Measurements from ENCODE around the gene SDSL. TPM values are rescaled to one million over a fixed set of nuclear protein-coding genes. Genes with fewer than 3 reads are reported as not detected.

Gene SDSL
- total and polyA plus RNA-seq, 2 of the 13 experiments (the other 11 are each of a cell fraction or from before 2014, with no cell fraction given), result 1.2 to 1.7 TPM

- TF ChIP-seq ZNF407 (CRISPR knock-in tag; IDR thresholded peaks at IDR 0.05; ENCODE audit: not compliant biosample characterization) (no peak), NPAS2 (CRISPR knock-in tag; IDR thresholded peaks at IDR 0.05; ENCODE audit: borderline replicate concordance) (no peak), ZXDC (CRISPR knock-in tag; IDR thresholded peaks at IDR 0.05) (no peak), ZNF580 (CRISPR knock-in tag; IDR thresholded peaks at IDR 0.05; ENCODE audit: borderline replicate concordance, low read depth) (no peak), HHEX (CRISPR knock-in tag; IDR thresholded peaks at IDR 0.05) (no peak), ZFP37 (CRISPR knock-in tag; IDR thresholded peaks at IDR 0.05; ENCODE audit: borderline replicate concordance) (0 out of 2 replicates have a peak, but pooled peaks have one; percentile 44), HMGA1 (CRISPR knock-in tag; conservative IDR thresholded peaks at IDR 0.05) (no peak), CBX2 (IDR thresholded peaks at IDR 0.05; ENCODE audit: low read depth, low read length) (no peak), CBX2 (CRISPR knock-in tag; IDR thresholded peaks at IDR 0.05; ENCODE audit: low read depth) (no peak), ZNF792 (CRISPR knock-in tag; IDR thresholded peaks at IDR 0.05) (no peak), ZZZ3 (CRISPR knock-in tag; IDR thresholded peaks at IDR 0.05; ENCODE audit: borderline replicate concordance) (no peak), ZNF570 (CRISPR knock-in tag; IDR thresholded peaks at IDR 0.05; ENCODE audit: borderline replicate concordance) (no peak), XRCC5 (optimal IDR thresholded peaks at IDR 0.05; ENCODE audit: low read length) (no peak), GTF3A (CRISPR knock-in tag; conservative IDR thresholded peaks at IDR 0.05) (no peak), ELF3 (CRISPR knock-in tag; IDR thresholded peaks at IDR 0.05) (no peak), TCF7L2 (IDR thresholded peaks at IDR 0.05; ENCODE audit: low read depth, low read length) (no peak), ZNF33B (CRISPR knock-in tag; IDR thresholded peaks at IDR 0.05) (no peak)
Measured at GRCh38 chr12:113418213-113418879, 3.8 kb upstream of the SDSL start (continued).
